PC-3 (cell line): ENCODE results near the gene ADARB2.

Experiments used
- EZH2 ChIP-seq: fragments of 300-600 bp; sonication (generic); IDR thresholded peaks from one replicate; pipeline ENCODE4 v1.6.1; 2017; ENCODE audit warnings: antibody characterized with exemption, mild to moderate bottlenecking, low read length; ENCODE audit not compliant: unreplicated experiment
- EZH2phosphoT487 ChIP-seq: fragments of 300-600 bp; sonication (generic); IDR thresholded peaks from 2 replicates; pipeline ENCODE4 v1.6.1; 2018; ENCODE audit warnings: mild to moderate bottlenecking, antibody characterized with exemption, low read length, borderline replicate concordance
- TF ChIP-seq, protein P1 (sequence below): fragments of 300-600 bp; sonication (generic); conservative IDR thresholded peaks from 2 replicates; pipeline ENCODE4 v1.5.1; 2017; ENCODE audit warnings: antibody characterized with exemption, low read depth, mild to moderate bottlenecking, low read length

DNA sequence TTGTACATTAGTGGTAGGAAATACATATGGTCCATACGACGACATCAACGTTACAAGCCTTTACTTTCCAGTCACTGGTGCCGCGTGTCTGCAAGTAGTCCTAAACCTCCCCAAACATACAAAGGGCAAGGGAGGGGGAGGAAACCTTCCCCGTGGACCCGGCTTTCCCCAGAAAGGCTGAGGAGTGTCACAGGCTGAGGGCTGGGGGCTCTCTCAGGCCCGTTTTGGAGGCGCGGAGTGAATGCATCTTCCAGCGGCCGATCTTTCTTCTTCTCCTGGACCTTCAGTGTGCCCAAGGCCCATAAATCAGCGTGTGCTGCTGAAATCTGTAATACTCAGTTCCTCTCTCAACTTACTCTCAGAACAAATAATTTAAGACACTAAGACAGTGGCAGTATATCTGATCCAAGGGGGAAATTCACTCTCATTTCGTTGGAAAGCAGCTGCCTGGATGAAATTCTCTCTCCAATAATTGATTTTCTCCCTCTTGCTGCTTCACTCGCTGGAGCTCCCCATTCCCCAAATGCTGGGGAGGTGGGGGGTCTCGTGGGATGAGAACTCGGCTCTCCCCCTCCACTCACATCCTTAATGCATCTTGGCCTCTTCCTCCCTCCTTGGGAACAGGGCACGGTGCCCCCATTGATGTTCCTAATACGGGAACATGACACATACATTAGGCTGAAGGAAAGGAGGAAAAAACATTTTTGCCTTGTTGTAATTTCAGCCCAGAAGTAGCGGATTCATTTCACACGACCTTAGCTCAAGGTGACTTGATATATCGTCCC lies 126.1 kb downstream of the ADARB2 start:
- TF ChIP-seq EZH2 (no peak), EZH2phosphoT487 (no peak)
- TF ChIP-seq, protein P1, sequence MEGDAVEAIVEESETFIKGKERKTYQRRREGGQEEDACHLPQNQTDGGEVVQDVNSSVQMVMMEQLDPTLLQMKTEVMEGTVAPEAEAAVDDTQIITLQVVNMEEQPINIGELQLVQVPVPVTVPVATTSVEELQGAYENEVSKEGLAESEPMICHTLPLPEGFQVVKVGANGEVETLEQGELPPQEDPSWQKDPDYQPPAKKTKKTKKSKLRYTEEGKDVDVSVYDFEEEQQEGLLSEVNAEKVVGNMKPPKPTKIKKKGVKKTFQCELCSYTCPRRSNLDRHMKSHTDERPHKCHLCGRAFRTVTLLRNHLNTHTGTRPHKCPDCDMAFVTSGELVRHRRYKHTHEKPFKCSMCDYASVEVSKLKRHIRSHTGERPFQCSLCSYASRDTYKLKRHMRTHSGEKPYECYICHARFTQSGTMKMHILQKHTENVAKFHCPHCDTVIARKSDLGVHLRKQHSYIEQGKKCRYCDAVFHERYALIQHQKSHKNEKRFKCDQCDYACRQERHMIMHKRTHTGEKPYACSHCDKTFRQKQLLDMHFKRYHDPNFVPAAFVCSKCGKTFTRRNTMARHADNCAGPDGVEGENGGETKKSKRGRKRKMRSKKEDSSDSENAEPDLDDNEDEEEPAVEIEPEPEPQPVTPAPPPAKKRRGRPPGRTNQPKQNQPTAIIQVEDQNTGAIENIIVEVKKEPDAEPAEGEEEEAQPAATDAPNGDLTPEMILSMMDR: no peak
